GM12878 (cell line): Measurements from ENCODE around the gene MPC2. TPM values are rescaled to one million over a fixed set of nuclear protein-coding genes. Genes with fewer than 3 reads are reported as not detected.

Source experiments
- ATAC-seq: fragments of 200-7000 bp; cut with Tn5 transposase; 3 replicates; pipeline ENCODE4 v1.9.1; 2020; ENCODE audit warnings: mild to moderate bottlenecking, moderate library complexity
- BruUV-seq: library from RNA; stranded (reverse); fragments of 400-500 nt; replicated peaks from 2 replicates; lab custom pipeline; 2021; lab: Mats Ljungman, UMichigan
- CTCF ChIA-PET: fragments of 300-600 bp; sonication (Branson Sonifier 250); formaldehyde crosslinking; extraction: SDS; loops from one replicate; lab custom pipeline; 2021; ENCODE audit warnings: inconsistent platforms; lab: Yijun Ruan, JAX
- POLR2A ChIA-PET: fragments of 350-600 bp; formaldehyde crosslinking; extraction: SDS; loops from one replicate; lab custom pipeline; 2021; ENCODE audit warnings: inconsistent platforms; lab: Charles Lee
- RAD21 ChIA-PET: fragments of 300-600 bp; sonication (Branson Sonifier 250); formaldehyde crosslinking; loops from one replicate; lab custom pipeline; 2023; ENCODE audit warnings: antibody characterized with exemption; ENCODE audit not compliant: unreplicated experiment; lab: Charles Lee
- SMC1A ChIA-PET: fragments of 300-600 bp; sonication (Branson Sonifier 250); formaldehyde crosslinking; loops from one replicate; lab custom pipeline; 2023; ENCODE audit not compliant: unreplicated experiment, uncharacterized antibody; lab: Charles Lee
- DNase-seq: peaks from one replicate; pipeline ENCODE4 v3.0.0-alpha.2; 2011; ENCODE audit warnings: low read depth, low spot score
- FAIRE-seq: peaks from 3 replicates; lab custom pipeline; 2011; peaks lifted over from hg19 to GRCh38; lab: Jason Lieb, UNC
- H2AFZ ChIP-seq: 2 replicates; pipeline ENCODE4 v1.6.0; 2011; ENCODE audit warnings: low read depth, low read length, control low read depth; ENCODE audit not compliant: control insufficient read depth
- H3K27ac ChIP-seq: 2 replicates; pipeline ENCODE4 v1.5.1; 2011; ENCODE audit warnings: control low read depth; ENCODE audit not compliant: control insufficient read depth, insufficient read depth
- H3K27me3 ChIP-seq, 2 experiments: replicated peaks in 1 of 2; 2 replicates each; pipeline versions ENCODE4 v1.6.0 to v1.6.1; 2011; ENCODE audit warnings: low read length in 1 of 2; ENCODE audit not compliant: control insufficient read depth in 2 of 2, insufficient read depth in 2 of 2
- H3K36me3 ChIP-seq, 2 experiments: 2 replicates each; pipeline ENCODE4 v1.5.1; 2011; ENCODE audit warnings: low read length in 1 of 2; ENCODE audit not compliant: control insufficient read depth in 2 of 2, insufficient read depth in 2 of 2
- H3K4me1 ChIP-seq: 2 replicates; pipeline ENCODE4 v1.6.1; 2011; ENCODE audit warnings: mild to moderate bottlenecking, low read length, moderate library complexity, mixed read lengths; ENCODE audit not compliant: control insufficient read depth, insufficient read depth
- H3K4me2 ChIP-seq: 2 replicates; pipeline ENCODE4 v1.6.0; 2011; ENCODE audit warnings: control low read depth; ENCODE audit not compliant: control insufficient read depth, insufficient read depth
- H3K4me3 ChIP-seq: fragments of 200-600 bp; sonication (generic); 2 replicates; pipeline ENCODE4 v1.5.1; 2016
- H3K79me2 ChIP-seq: 2 replicates; pipeline ENCODE4 v1.6.0; 2011; ENCODE audit warnings: low read length; ENCODE audit not compliant: control insufficient read depth, insufficient read depth
- H3K9ac ChIP-seq: 2 replicates; pipeline ENCODE4 v1.8.0; 2011; ENCODE audit warnings: low read length, control low read depth, mixed read lengths; ENCODE audit not compliant: control insufficient read depth, insufficient read depth
- H3K9me3 ChIP-seq: replicated peaks from 3 replicates; pipeline ENCODE4 v1.5.1; 2011; ENCODE audit warnings: mild to moderate bottlenecking, low read length; ENCODE audit not compliant: control insufficient read depth, insufficient read depth
- H4K20me1 ChIP-seq: 2 replicates; pipeline ENCODE4 v1.6.0; 2011; ENCODE audit not compliant: control insufficient read depth, insufficient read depth
- HCFC1 ChIP-seq: fragments of 150-350 bp; IDR thresholded peaks from 2 replicates; pipeline ENCODE4 v1.6.1; 2014; ENCODE audit warnings: low read length
- HSF1 ChIP-seq: fragments of 150-350 bp; IDR thresholded peaks from 2 replicates; pipeline ENCODE4 v1.6.1; 2014; ENCODE audit warnings: mild to moderate bottlenecking, low read depth, low read length
- NBN ChIP-seq: fragments of 450-650 bp; IDR thresholded peaks from 2 replicates; pipeline ENCODE4 v1.6.1; 2016
- RAD51 ChIP-seq: fragments of 450-650 bp; IDR thresholded peaks from 2 replicates; pipeline ENCODE4 v1.6.1; 2016; ENCODE audit warnings: moderate library complexity, mild to moderate bottlenecking, inconsistent platforms
- WGBS: methylation state at CpG from one replicate; pipeline ENCODE4 v1.1.6; 2016; ENCODE audit warnings: low lambda C conversion rate; ENCODE audit not compliant: insufficient replicate concordance, insufficient coverage; ENCODE audit errors: missing lambda C conversion rate; 5-methylcytosine and 5-hydroxymethylcytosine counted together
- in situ Hi-C: fragments of 300-500 bp; cut with MboI; formaldehyde crosslinking; loops from 9 replicates; pipeline ENCODE4 v1.14.3; 2018; ENCODE audit warnings: mixed read lengths
- intact Hi-C: fragments of 100-400 bp; cut with micrococcal nuclease; formaldehyde crosslinking; loops from one replicate; pipeline ENCODE4 v1.14.2; 2022; ENCODE audit not compliant: unreplicated experiment
- polyA plus RNA-seq, 11 experiments: library from polyadenylated mRNA; depleted of rRNA in 4 of 11; unstranded in 6 of 11; stranded (reverse) in 5 of 11; fragments of >200 nt; fragmentation: Nextera tagmentation in 4 of 11; fragmentation: Illumina TruSeq in 1 of 11; extraction: Ambion mirVana in 4 of 11; extraction: Trizol in 1 of 11; gene quantifications; 1 replicate in 1 of 11; 2 replicates in 10 of 11; pipeline versions ENCODE4 v1.2.1 to v1.2.3, GENCODE V29; 2011 to 2016; ENCODE audit warnings: inconsistent platforms in 2 of 11, missing spikeins in 2 of 11, low read depth in 1 of 11
- total RNA-seq, 4 experiments: library from RNA; depleted of rRNA in 3 of 4; stranded (reverse); fragments of >200 nt in 3 of 4; fragmentation: Illumina TruSeq in 1 of 4; extraction: Trizol in 1 of 4; gene quantifications; 2 replicates each; pipeline versions ENCODE4 v1.2.1 to v1.2.3, GENCODE V29; 2013 to 2021
- TF ChIP-seq, protein P1 (sequence below): fragments of 450-650 bp; IDR thresholded peaks from 2 replicates; pipeline ENCODE4 v1.6.1; 2017; ENCODE audit warnings: mild to moderate bottlenecking, low read depth, inconsistent platforms; ENCODE audit not compliant: poor library complexity, severe bottlenecking

MPC2 gene
- total and polyA plus RNA-seq, 10 of the 15 experiments (the other 5 are each of a cell fraction or from before 2014, with no cell fraction given), result 22.5 to 164 (median 63.3) TPM

DNA sequence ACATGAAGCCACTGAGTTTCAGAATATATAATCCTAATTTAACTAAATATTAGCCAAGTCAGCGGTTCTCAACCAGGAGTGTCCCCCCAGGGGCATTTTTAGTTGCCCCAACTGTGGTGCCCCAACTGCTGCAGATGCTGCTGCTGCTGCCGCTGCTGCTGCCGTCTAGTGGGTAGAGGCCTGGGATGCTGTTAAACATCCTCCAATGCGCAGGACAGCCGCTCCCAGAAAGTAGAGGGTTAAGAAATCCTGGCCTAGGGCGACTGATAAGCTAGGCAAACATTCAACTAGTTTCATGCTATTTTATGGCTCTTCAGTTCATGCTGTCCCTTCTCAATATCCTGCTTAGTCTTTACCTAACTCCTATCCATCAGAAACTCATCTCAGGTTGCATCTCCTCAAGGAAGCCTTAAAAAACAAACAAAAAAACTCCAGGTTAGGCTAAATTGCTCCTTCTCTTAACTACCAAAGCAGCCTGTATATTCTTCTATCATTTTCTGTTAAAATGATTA lies 10.3 kb downstream of the MPC2 start:
- Histone ChIP-seq H3K36me3 (no peaks in the 10 kb centered on the region; a peak in 1 of 4 replicates), H3K4me3 (no peak overlapping the region), H3K9ac (no peak overlapping the region), H3K4me2 (no peak overlapping the region; the same call in 1 of the 2 replicates), H3K27me3 (no peaks in the 10 kb centered on the region), H3K9me3 (no peaks in the 10 kb centered on the region), H2AFZ (no peak overlapping the region), H3K79me2 (peaks cover 14% of the 10 kb centered on the region), H3K4me1 (peaks cover 5% of the 10 kb centered on the region; the same call in 1 of the 2 replicates), H4K20me1 (no peaks in the 10 kb centered on the region), H3K27ac (no peak overlapping the region)
- no peak for DNase-seq
- ChIA-PET SMC1A (interaction anchor here (0.6 to 1.7 kb wide), 3 partner anchors 9 to 119 kb away, joined by 3 to 9 read pairs (median 9); partner anchors contain the start of genes DCAF6 and MPC2), RAD21 (no interaction called here), CTCF (no interaction called here), POLR2A (interaction anchor here (1.5 to 2.2 kb wide), 2 partner anchors 9 to 10 kb away, joined by 6 to 20 read pairs; partner anchors contain the start of genes DCAF6 and MPC2)
- intact Hi-C loops, result no loop called here
- BruUV-seq, result no TSS peak
- no peak for TF ChIP-seq RAD51
- TF ChIP-seq NBN, result no peak
- no peak for TF ChIP-seq HSF1
- TF ChIP-seq, protein P1, sequence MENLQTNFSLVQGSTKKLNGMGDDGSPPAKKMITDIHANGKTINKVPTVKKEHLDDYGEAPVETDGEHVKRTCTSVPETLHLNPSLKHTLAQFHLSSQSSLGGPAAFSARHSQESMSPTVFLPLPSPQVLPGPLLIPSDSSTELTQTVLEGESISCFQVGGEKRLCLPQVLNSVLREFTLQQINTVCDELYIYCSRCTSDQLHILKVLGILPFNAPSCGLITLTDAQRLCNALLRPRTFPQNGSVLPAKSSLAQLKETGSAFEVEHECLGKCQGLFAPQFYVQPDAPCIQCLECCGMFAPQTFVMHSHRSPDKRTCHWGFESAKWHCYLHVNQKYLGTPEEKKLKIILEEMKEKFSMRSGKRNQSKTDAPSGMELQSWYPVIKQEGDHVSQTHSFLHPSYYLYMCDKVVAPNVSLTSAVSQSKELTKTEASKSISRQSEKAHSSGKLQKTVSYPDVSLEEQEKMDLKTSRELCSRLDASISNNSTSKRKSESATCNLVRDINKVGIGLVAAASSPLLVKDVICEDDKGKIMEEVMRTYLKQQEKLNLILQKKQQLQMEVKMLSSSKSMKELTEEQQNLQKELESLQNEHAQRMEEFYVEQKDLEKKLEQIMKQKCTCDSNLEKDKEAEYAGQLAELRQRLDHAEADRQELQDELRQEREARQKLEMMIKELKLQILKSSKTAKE, result no peak
- no peak for TF ChIP-seq HCFC1
- WGBS, result 97% methylated on average over 6 of the region's 6 CpGs
- FAIRE-seq, result no peak
- in situ Hi-C loops, result no loop called here
- no peak for ATAC-seq
